ENCODE measurements around the gene MRS2.

Gene MRS2

DNA sequence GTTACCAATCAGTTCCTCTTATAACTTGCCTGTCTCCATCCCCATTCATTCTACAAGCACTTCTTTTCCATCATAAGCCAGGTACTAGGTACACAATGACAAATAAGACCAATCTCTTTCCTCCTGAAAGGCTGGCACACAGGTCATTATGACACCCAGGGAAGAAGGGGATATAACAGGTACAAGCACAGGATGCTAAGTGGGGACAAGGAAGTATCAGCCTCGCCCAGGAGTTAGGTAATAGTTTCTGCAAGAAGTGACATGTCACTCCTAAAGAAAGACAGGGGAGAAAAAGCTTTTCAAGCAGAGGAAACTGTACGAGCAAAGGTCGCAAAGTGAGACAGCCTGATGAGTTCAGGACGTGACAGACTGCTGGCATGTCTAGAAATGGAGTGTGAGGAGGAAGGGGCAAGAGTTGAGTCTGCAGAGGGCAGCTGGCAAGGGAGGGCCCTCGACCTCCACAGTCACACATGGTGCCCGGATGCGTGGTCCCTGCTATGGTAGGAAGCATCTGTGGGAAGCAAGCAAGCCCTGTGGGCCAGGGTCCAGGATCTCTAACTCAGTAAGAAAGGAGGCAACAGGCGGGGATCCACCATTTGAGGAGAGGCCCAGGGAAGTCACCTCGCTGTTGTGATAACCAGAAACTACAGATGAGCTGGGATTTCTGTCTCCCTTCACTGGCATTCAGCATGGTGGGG lies 46.2 kb downstream of the MRS2 start:
- no CpG with 5 or more reads among the region's 9 CpGs for WGBS (ENCODE audit: insufficient coverage, insufficient read length)
- no peaks in the 10 kb centered on the region for H3K27me3 ChIP-seq (ENCODE audit: control insufficient read depth, insufficient read depth, low read length)
- H3K27ac ChIP-seq (ENCODE audit: low read length), result no peak overlapping the region
- no peak for DNase-seq (ENCODE audit: low read depth, low spot score)
- 0 out of 2 replicates have a peak, but pooled peaks cover 2% of the 10 kb centered on the region for H3K4me1 ChIP-seq (ENCODE audit: control insufficient read depth, insufficient read depth, low read length)
- H3K36me3 ChIP-seq (ENCODE audit: control insufficient read depth, insufficient read depth, low read length), result no peaks in the 10 kb centered on the region
- no peak overlapping the region for H3K4me3 ChIP-seq (ENCODE audit: low read length)
- H3K9me3 ChIP-seq (ENCODE audit: control insufficient read depth, insufficient read depth, low read length), result 0 out of 2 replicates have a peak, but pooled peaks cover 1% of the 10 kb centered on the region

DNA sequence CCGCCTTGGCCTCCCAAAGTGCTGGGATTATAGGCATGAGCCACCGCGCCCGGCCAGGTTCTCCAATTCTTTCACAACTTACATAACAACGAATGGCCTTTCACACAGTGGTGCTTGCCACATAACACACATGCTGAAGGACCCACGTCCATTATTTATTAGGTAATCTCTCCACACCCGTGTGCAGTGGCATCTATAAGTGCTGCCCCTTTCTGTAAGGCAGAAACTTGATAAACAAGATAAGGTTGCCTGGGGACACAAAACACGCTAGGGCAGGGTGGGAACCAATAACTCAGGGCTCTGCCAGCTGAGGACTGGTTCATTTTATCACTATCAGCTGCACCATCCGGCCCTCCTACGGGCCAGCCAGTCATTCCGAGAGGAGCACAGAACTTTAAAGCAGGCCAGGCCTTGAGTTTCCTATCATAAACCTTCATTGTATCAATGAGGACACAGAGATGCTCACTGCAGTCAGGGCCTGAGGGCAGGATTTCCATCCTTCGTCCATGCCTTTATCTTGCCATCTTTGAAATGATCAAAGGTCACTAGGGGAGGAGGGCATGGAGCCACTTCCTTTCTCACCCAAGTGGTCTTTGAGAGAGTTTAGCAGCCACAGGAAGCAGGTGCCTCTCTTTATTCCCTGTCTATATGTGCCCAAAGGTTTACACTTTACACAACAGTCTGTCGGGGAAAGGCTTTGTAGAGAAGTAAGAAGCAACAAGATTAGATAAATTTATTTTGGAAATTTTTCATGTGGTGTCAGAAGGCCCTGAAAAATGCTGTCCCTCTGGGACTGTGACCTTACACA lies 49.0 kb downstream of the MRS2 start:
- H3K27ac ChIP-seq (ENCODE audit: low read length), result no peak overlapping the region
- no CpG with 5 or more reads among the region's 13 CpGs for WGBS (ENCODE audit: insufficient coverage, insufficient read length)
- DNase-seq (ENCODE audit: low read depth, low spot score), result no peak
- no peaks in the 10 kb centered on the region for H3K36me3 ChIP-seq (ENCODE audit: control insufficient read depth, insufficient read depth, low read length)
- 0 out of 2 replicates have a peak, but pooled peaks cover 1% of the 10 kb centered on the region for H3K9me3 ChIP-seq (ENCODE audit: control insufficient read depth, insufficient read depth, low read length)
- no peaks in the 10 kb centered on the region for H3K4me1 ChIP-seq (ENCODE audit: control insufficient read depth, insufficient read depth, low read length)
- no peak overlapping the region for H3K4me3 ChIP-seq (ENCODE audit: low read length)
- no peaks in the 10 kb centered on the region for H3K27me3 ChIP-seq (ENCODE audit: control insufficient read depth, insufficient read depth, low read length)

DNA sequence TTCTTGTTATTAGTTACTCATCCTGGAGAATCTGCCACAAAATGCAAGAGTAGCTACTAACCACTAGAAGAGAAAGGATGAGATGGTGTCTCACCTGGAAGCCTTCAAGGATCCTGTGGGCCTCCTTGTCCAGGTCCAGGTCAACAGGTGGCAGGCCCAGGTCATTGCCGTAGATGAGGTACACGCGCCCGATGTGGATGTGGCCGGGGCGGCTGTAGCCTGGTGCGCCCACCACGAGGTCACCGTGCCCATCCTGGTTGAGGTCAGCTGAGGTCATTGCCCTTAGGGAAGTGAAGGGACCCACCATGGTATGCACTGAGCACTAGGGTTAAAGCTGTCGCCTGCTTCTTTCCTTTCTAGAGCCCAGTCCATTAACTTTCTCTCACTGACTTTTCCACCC lies 51.2 kb downstream of the MRS2 start:
- H3K9me3 ChIP-seq (ENCODE audit: control insufficient read depth, insufficient read depth, low read length), result no peaks in the 10 kb centered on the region
- no peaks in the 10 kb centered on the region for H3K27me3 ChIP-seq (ENCODE audit: control insufficient read depth, insufficient read depth, low read length)
- no peak for DNase-seq (ENCODE audit: low read depth, low spot score)
- H3K36me3 ChIP-seq (ENCODE audit: control insufficient read depth, insufficient read depth, low read length), result no peaks in the 10 kb centered on the region
- WGBS (ENCODE audit: insufficient coverage, insufficient read length), result no CpG with 5 or more reads among the region's 10 CpGs
- H3K4me3 ChIP-seq (ENCODE audit: low read length), result no peak overlapping the region
- no peak overlapping the region for H3K27ac ChIP-seq (ENCODE audit: low read length)
- H3K4me1 ChIP-seq (ENCODE audit: control insufficient read depth, insufficient read depth, low read length), result no peaks in the 10 kb centered on the region

DNA sequence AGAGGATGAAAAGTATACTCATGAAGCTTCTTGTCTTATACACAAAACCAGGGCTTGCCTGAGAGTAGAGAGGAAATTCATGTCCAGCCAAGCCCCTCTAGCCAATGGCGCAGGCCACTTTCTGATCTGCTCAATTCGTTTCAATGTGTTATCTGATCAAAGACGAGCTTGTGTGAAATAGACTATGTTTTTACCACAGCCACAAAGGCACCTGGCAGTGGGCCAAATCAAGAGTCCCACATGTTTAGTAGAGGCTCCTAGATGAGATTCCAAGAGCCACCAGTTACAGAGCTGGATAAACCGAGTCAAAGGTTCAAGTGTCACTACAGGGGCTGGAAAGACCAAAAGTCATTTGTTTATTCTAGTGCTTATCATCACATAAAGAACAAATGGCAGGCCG lies 51.7 kb downstream of the MRS2 start:
- Histone ChIP-seq H3K4me3 (ENCODE audit: low read length) (no peak overlapping the region), H3K27ac (ENCODE audit: low read length) (no peak overlapping the region), H3K4me1 (ENCODE audit: control insufficient read depth, insufficient read depth, low read length) (no peaks in the 10 kb centered on the region), H3K9me3 (ENCODE audit: control insufficient read depth, insufficient read depth, low read length) (no peaks in the 10 kb centered on the region), H3K36me3 (ENCODE audit: control insufficient read depth, insufficient read depth, low read length) (no peaks in the 10 kb centered on the region), H3K27me3 (ENCODE audit: control insufficient read depth, insufficient read depth, low read length) (no peaks in the 10 kb centered on the region)
- no peak for DNase-seq (ENCODE audit: low read depth, low spot score)
- no CpG with 5 or more reads among the region's 5 CpGs for WGBS (ENCODE audit: insufficient coverage, insufficient read length)

DNA sequence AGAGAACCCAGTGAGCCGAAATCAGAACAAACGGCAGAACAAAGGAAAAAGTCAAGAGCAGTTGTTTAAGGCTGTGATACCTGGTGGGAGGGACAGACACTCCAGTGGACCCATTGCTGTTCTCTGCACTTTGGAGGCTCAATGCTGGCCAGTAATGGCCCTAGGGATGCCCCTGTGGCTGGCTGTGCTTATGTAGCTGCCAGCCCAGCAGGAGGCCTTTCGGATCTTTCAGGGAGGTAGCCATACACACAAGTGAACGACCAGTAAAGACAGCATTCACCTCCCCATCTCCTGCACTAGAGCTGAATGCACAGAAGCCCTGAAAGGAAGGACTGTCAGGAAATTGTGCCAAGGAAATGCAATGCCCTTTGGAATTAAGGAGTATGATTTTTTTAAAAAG lies 52.3 kb downstream of the MRS2 start:
- no peaks in the 10 kb centered on the region for H3K9me3 ChIP-seq (ENCODE audit: control insufficient read depth, insufficient read depth, low read length)
- H3K27ac ChIP-seq (ENCODE audit: low read length), result no peak overlapping the region
- no peaks in the 10 kb centered on the region for H3K36me3 ChIP-seq (ENCODE audit: control insufficient read depth, insufficient read depth, low read length)
- DNase-seq (ENCODE audit: low read depth, low spot score), result no peak
- H3K27me3 ChIP-seq (ENCODE audit: control insufficient read depth, insufficient read depth, low read length), result no peaks in the 10 kb centered on the region
- no peak overlapping the region for H3K4me3 ChIP-seq (ENCODE audit: low read length)
- H3K4me1 ChIP-seq (ENCODE audit: control insufficient read depth, insufficient read depth, low read length), result no peaks in the 10 kb centered on the region
- WGBS (ENCODE audit: insufficient coverage, insufficient read length), result no CpG with 5 or more reads among the region's 4 CpGs

DNA sequence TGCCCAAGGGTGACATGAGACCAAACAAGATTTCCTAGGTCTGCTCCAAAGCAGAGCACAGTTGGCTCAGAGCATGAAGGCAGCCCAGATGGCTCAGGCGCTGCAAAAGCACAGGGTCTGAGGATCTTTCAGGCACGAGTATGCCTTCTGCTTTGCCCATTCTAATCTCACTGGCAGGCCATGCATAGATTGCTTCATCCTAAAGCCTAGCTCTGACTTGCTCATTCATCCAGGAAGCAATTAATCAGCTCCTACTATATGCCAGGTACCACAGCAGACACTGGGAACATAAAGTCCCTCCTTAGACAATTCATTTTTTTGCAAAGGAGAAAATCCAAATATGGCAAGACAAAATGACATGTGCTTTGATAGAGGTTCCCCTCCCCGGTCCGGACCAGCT lies 55.4 kb downstream of the MRS2 start:
- 0 out of 2 replicates have a peak, but pooled peaks cover 3% of the 10 kb centered on the region for H3K36me3 ChIP-seq (ENCODE audit: control insufficient read depth, insufficient read depth, low read length)
- WGBS (ENCODE audit: insufficient coverage, insufficient read length), result no CpG with 5 or more reads among the region's 4 CpGs
- DNase-seq (ENCODE audit: low read depth, low spot score), result no peak

DNA sequence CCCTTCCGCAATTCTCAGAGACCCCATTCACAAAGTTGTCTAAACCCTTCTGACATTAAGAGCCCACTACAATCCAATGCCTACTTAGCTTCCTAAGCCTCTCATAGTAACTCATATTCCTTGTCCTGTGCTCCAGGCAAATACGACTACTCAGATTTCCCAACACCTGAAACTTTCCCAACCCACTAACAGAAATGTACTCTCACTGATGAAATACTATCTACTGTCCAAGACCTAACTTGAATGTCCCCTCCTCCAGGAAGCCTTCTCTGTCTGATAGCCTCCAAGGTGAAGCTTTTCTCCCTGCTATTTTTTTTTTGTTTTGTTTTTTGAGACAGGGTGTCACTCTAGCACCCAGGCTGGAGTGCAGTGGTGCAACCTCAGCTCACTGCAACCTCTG lies 56.2 kb downstream of the MRS2 start:
- no CpG with 5 or more reads among the region's 2 CpGs for WGBS (ENCODE audit: insufficient coverage, insufficient read length)
- no peak for DNase-seq (ENCODE audit: low read depth, low spot score)
- Histone ChIP-seq H3K9me3 (ENCODE audit: control insufficient read depth, insufficient read depth, low read length) (no peaks in the 10 kb centered on the region), H3K36me3 (ENCODE audit: control insufficient read depth, insufficient read depth, low read length) (0 out of 2 replicates have a peak, but pooled peaks cover 3% of the 10 kb centered on the region), H3K4me1 (ENCODE audit: control insufficient read depth, insufficient read depth, low read length) (no peaks in the 10 kb centered on the region), H3K27ac (ENCODE audit: low read length) (no peak overlapping the region), H3K27me3 (ENCODE audit: control insufficient read depth, insufficient read depth, low read length) (no peaks in the 10 kb centered on the region), H3K4me3 (ENCODE audit: low read length) (no peak overlapping the region)

More for the DNA sequence above, 55.4 kb downstream of the MRS2 start:
- H3K4me1 ChIP-seq (ENCODE audit: control insufficient read depth, insufficient read depth, low read length), result no peaks in the 10 kb centered on the region
- no peaks in the 10 kb centered on the region for H3K9me3 ChIP-seq (ENCODE audit: control insufficient read depth, insufficient read depth, low read length)
- no peaks in the 10 kb centered on the region for H3K27me3 ChIP-seq (ENCODE audit: control insufficient read depth, insufficient read depth, low read length)
- H3K4me3 ChIP-seq (ENCODE audit: low read length), result no peak overlapping the region
- no peak overlapping the region for H3K27ac ChIP-seq (ENCODE audit: low read length)

DNA sequence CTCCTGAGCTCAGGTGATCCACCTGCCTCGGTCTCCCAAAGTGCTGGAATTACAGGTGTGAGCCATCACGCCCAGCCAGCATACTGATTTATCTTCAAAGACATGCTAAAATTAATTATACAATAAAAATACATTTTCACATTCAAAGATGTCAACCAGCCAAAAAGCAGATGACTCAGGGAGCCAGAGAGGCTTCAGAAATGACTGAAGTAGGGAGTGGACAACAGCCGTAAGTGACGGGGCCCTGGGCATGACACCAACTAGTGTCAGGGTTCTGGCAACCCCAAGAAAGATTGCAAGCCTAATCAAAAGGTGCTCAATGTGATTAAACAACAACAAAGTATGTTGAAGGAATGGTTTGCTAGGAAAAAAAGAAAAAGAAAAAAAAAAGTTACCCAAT lies 58.2 kb downstream of the MRS2 start:
- no CpG with 5 or more reads among the region's 4 CpGs for WGBS (ENCODE audit: insufficient coverage, insufficient read length)
- H3K4me3 ChIP-seq (ENCODE audit: low read length), result no peak overlapping the region
- H3K9me3 ChIP-seq (ENCODE audit: control insufficient read depth, insufficient read depth, low read length), result no peaks in the 10 kb centered on the region
- no peaks in the 10 kb centered on the region for H3K27me3 ChIP-seq (ENCODE audit: control insufficient read depth, insufficient read depth, low read length)
- H3K27ac ChIP-seq (ENCODE audit: low read length), result no peak overlapping the region
- 0 out of 2 replicates have a peak, but pooled peaks cover 3% of the 10 kb centered on the region for H3K36me3 ChIP-seq (ENCODE audit: control insufficient read depth, insufficient read depth, low read length)
- no peak for DNase-seq (ENCODE audit: low read depth, low spot score)
- H3K4me1 ChIP-seq (ENCODE audit: control insufficient read depth, insufficient read depth, low read length), result no peaks in the 10 kb centered on the region

DNA sequence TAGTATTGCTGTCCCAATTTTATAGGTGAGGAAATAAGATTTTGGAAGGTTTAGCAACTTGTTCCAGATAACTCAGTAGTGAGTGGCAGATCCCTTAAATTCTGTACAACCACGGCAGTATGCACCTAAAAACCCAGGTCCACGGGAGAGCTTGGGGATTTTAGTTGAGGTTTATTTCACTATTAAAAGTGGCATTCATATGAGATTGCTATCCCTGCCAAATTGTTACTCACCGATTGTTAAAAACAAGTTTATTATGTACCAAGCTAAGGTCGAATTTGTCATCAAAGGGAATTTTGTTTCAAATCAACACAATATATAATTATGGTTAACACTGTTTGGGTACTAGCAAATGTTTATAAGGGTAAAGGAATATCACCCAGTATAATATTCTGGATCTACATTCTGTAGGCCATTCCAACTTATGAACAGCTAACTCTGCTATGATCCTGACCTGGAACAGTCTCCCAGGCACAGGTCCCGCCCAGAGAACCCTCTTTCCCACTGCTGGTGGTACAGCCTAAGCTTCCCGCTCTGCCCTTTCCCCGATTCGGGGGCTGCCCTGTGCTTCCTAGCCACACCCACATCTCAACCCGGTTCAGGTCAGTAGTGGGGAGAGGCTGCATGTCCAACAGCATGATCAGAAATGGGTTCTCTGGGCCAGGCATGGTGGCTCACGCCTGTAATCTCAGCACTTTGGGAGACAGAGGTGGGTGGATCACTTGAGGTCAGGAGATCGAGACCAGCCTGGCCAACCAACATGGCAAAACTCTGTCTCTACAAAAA lies 61.7 kb downstream of the MRS2 start:
- H3K4me3 ChIP-seq (ENCODE audit: low read length), result no peak overlapping the region

DNA sequence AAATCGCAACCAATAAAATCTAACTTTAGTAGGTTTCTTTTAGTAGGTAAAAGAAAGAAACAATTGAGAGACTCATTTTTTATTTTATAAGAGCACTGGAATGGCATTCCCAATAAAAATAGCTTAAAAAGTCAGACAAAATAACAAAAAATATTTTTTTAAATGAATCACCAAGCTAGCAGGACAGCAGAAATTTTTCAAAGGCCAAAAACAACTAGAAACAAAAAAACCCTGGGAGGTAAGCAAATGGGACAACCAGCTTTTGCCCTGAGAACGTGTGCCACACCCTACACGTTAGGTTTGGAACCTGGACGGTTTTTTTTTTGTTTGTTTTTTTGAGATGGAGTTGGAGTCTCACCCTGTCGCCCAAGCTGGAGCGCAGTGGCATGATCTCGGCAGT lies 67.1 kb downstream of the MRS2 start:
- Histone ChIP-seq H3K27me3 (ENCODE audit: control insufficient read depth, insufficient read depth, low read length) (no peaks in the 10 kb centered on the region), H3K4me1 (ENCODE audit: control insufficient read depth, insufficient read depth, low read length) (no peaks in the 10 kb centered on the region), H3K9me3 (ENCODE audit: control insufficient read depth, insufficient read depth, low read length) (no peaks in the 10 kb centered on the region), H3K27ac (ENCODE audit: low read length) (no peak overlapping the region), H3K36me3 (ENCODE audit: control insufficient read depth, insufficient read depth, low read length) (no peaks in the 10 kb centered on the region), H3K4me3 (ENCODE audit: low read length) (no peak overlapping the region)
- no CpG with 5 or more reads among the region's 7 CpGs for WGBS (ENCODE audit: insufficient coverage, insufficient read length)
- DNase-seq (ENCODE audit: low read depth, low spot score), result no peak

More for the DNA sequence above, 61.7 kb downstream of the MRS2 start:
- WGBS (ENCODE audit: insufficient coverage, insufficient read length), result no CpG with 5 or more reads among the region's 11 CpGs
- Histone ChIP-seq H3K27ac (ENCODE audit: low read length) (no peak overlapping the region), H3K36me3 (ENCODE audit: control insufficient read depth, insufficient read depth, low read length) (0 out of 2 replicates have a peak, but pooled peaks cover 3% of the 10 kb centered on the region), H3K27me3 (ENCODE audit: control insufficient read depth, insufficient read depth, low read length) (no peaks in the 10 kb centered on the region), H3K9me3 (ENCODE audit: control insufficient read depth, insufficient read depth, low read length) (no peaks in the 10 kb centered on the region), H3K4me1 (ENCODE audit: control insufficient read depth, insufficient read depth, low read length) (no peaks in the 10 kb centered on the region)
- no peak for DNase-seq (ENCODE audit: low read depth, low spot score)

All from iPS DF 6.9 (cell line).